GM21529 (cell line): ENCODE measurements around the gene COL17A1.

ENCODE experiments used
- ATAC-seq: cut with Tn5 transposase; IDR thresholded peaks from one replicate; pipeline ENCODE4 v1.9.1; 2021; ENCODE audit not compliant: unreplicated experiment

Gene COL17A1

GRCh38 chr10:103995134-103995533, 90.5 kb downstream of the COL17A1 start:
- no peak for ATAC-seq

- ATAC-seq = no peak
Measured at GRCh38 chr10:103991393-103992128, 94.1 kb downstream of the COL17A1 start.

- no peak for ATAC-seq
Measured at GRCh38 chr10:103990531-103990930, 95.1 kb downstream of the COL17A1 start.

GRCh38 chr10:103990121-103990520, 95.6 kb downstream of the COL17A1 start:
- ATAC-seq = no peak

GRCh38 chr10:103986360-103986759, 99.3 kb downstream of the COL17A1 start:
- no peak for ATAC-seq

GRCh38 chr10:103985726-103986125, 100.0 kb downstream of the COL17A1 start:
- no peak for ATAC-seq

- ATAC-seq = peak; percentile 93
Measured at GRCh38 chr10:103983367-103983911, 102.2 kb downstream of the COL17A1 start.

- no peak for ATAC-seq
Measured at GRCh38 chr10:103982639-103983038, 103.0 kb downstream of the COL17A1 start.
